ENCODE measurements around the gene LPIN1.

DNA sequence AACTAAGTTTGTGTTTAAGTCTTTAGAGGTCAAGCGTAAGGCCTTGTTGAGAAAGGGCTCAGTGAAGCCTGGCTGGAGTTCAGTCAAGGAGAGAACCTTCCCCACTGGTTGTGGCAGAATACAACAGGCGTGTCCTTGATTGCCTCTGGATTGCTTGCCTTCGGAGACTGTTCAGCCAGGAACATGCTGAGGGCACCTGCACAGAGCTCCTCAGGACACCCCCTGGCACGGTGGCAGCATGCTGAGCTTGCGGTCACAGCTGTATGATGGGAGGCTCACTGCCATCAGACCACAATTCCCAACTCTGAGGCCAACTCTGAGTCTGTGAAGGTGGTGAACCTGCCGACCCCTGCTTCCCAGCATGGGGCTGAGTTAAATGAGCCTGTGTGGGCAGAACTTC lies 130.0 kb downstream of the LPIN1 start:
- no peak for TF ChIP-seq YY1 (IDR thresholded peaks at IDR 0.05; ENCODE audit: low read depth, low read length)
- TF ChIP-seq, protein P1, sequence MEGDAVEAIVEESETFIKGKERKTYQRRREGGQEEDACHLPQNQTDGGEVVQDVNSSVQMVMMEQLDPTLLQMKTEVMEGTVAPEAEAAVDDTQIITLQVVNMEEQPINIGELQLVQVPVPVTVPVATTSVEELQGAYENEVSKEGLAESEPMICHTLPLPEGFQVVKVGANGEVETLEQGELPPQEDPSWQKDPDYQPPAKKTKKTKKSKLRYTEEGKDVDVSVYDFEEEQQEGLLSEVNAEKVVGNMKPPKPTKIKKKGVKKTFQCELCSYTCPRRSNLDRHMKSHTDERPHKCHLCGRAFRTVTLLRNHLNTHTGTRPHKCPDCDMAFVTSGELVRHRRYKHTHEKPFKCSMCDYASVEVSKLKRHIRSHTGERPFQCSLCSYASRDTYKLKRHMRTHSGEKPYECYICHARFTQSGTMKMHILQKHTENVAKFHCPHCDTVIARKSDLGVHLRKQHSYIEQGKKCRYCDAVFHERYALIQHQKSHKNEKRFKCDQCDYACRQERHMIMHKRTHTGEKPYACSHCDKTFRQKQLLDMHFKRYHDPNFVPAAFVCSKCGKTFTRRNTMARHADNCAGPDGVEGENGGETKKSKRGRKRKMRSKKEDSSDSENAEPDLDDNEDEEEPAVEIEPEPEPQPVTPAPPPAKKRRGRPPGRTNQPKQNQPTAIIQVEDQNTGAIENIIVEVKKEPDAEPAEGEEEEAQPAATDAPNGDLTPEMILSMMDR (IDR thresholded peaks at IDR 0.05; ENCODE audit: control extremely low read depth in 1 of 3, insufficient read depth in 1 of 3, low read depth in 1 of 3, low read length in 3 of 3): no peak

Data from H1 (cell line).